ENCODE data around the gene MAN2A1. TPM values are rescaled to one million over a fixed set of nuclear protein-coding genes. Genes with fewer than 3 reads are reported as not detected.
"Not testable (repeated sequence)": the region's sequence is repeated elsewhere in the genome, so short reads cannot be mapped to it uniquely, and the experiment has no call there.

Gene MAN2A1
- total RNA-seq, 4 donors from 2014 or later = 53.1 to 83.6 (median 59.3) TPM

GRCh38 chr5:109826426-109826825, 136.7 kb downstream of the MAN2A1 start:
- Histone ChIP-seq H3K9me3 (no peaks in the 10 kb centered on the region), H3K27ac (no peak overlapping the region), H3K4me3 (replicated peaks in 1 of 3) (no peak overlapping the region), H3K27me3 (no peaks in the 10 kb centered on the region), H3K4me1 (no peaks in the 10 kb centered on the region), H3K36me3 (no peaks in the 10 kb centered on the region)
- 95% methylated on average over 6 of the region's 6 CpGs for WGBS, 2 donors
- no peak for DNase-seq
- intact Hi-C loops (cut with DNase I) = no loop called here
- TF ChIP-seq POLR2A (IDR thresholded peaks at IDR 0.05) = no peak

- Histone ChIP-seq H3K9me3 (no peaks in the 10 kb centered on the region), H3K4me3 (replicated peaks in 1 of 3) (no peak overlapping the region), H3K4me1 (no peaks in the 10 kb centered on the region), H3K27ac (no peak overlapping the region), H3K36me3 (no peaks in the 10 kb centered on the region), H3K27me3 (no peaks in the 10 kb centered on the region)
- TF ChIP-seq POLR2A (IDR thresholded peaks at IDR 0.05) = no peak
- no peak for TF ChIP-seq CTCF (IDR thresholded peaks at IDR 0.05)
- no peak for DNase-seq
- intact Hi-C loops (cut with DNase I) = no loop called here
Measured at GRCh38 chr5:109829331-109829730, 139.6 kb downstream of the MAN2A1 start.

- no peak overlapping the region for H3K27ac ChIP-seq
- intact Hi-C loops (cut with DNase I) = no loop called here
- DNase-seq = no peak
- WGBS, 2 donors = 87 to 100% methylated on average over 1 of the region's 1 CpG
- no peaks in the 10 kb centered on the region for H3K27me3 ChIP-seq
- H3K36me3 ChIP-seq = no peaks in the 10 kb centered on the region
- no peak for TF ChIP-seq CTCF (IDR thresholded peaks at IDR 0.05)
- no peak for TF ChIP-seq POLR2A (IDR thresholded peaks at IDR 0.05)
- no peaks in the 10 kb centered on the region for H3K9me3 ChIP-seq
- H3K4me3 ChIP-seq (replicated peaks in 1 of 3) = no peak overlapping the region
- H3K4me1 ChIP-seq = no peaks in the 10 kb centered on the region
Measured at GRCh38 chr5:109830955-109831502, 141.3 kb downstream of the MAN2A1 start.

GRCh38 chr5:109832207-109833188, 142.8 kb downstream of the MAN2A1 start:
- H3K9me3 ChIP-seq; H3K4me3 ChIP-seq (replicated peaks in 1 of 3); H3K36me3 ChIP-seq; H3K27ac ChIP-seq; H3K27me3 ChIP-seq; DNase-seq; H3K4me1 ChIP-seq; intact Hi-C loops (cut with DNase I): not testable (repeated sequence)
- WGBS, 2 donors = 94% methylated on average over 18 to 24 of the region's 42 CpGs

- no peak overlapping the region for H3K4me3 ChIP-seq (replicated peaks in 1 of 3)
- WGBS, 2 donors = 90 to 96% methylated on average over 3 of the region's 3 CpGs
- no peaks in the 10 kb centered on the region for H3K4me1 ChIP-seq
- no peaks in the 10 kb centered on the region for H3K27me3 ChIP-seq
- no peak for TF ChIP-seq POLR2A (IDR thresholded peaks at IDR 0.05)
- TF ChIP-seq CTCF (IDR thresholded peaks at IDR 0.05) = no peak
- no peak overlapping the region for H3K27ac ChIP-seq
- no peaks in the 10 kb centered on the region for H3K9me3 ChIP-seq
- DNase-seq = no peak
- intact Hi-C loops (cut with DNase I) = no loop called here
- no peaks in the 10 kb centered on the region for H3K36me3 ChIP-seq
Measured at GRCh38 chr5:109833946-109834345, 144.2 kb downstream of the MAN2A1 start.

- H3K27ac ChIP-seq = no peak overlapping the region
- H3K9me3 ChIP-seq = no peaks in the 10 kb centered on the region
- no peak overlapping the region for H3K4me3 ChIP-seq (replicated peaks in 1 of 3)
- DNase-seq = no peak
- intact Hi-C loops (cut with DNase I) = no loop called here
- no peaks in the 10 kb centered on the region for H3K4me1 ChIP-seq
- TF ChIP-seq CTCF (IDR thresholded peaks at IDR 0.05) = no peak
- no peak for TF ChIP-seq POLR2A (IDR thresholded peaks at IDR 0.05)
- H3K36me3 ChIP-seq = no peaks in the 10 kb centered on the region
- H3K27me3 ChIP-seq = no peaks in the 10 kb centered on the region
- WGBS, 2 donors = 91 to 93% methylated on average over 8 of the region's 8 CpGs
Measured at GRCh38 chr5:109836280-109836679, 146.6 kb downstream of the MAN2A1 start.
